Neural progenitor cell (in vitro differentiated cells): ENCODE measurements around the gene LPAR6.

Experiments used
- CTCF ChIP-seq: fragments of 200-600 bp; sonication (generic); IDR thresholded peaks from 2 replicates; pipeline ENCODE4 v1.5.1; 2017; ENCODE audit warnings: antibody characterized with exemption, mild to moderate bottlenecking
- EZH2 ChIP-seq: fragments of 200-600 bp; sonication (generic); IDR thresholded peaks from 2 replicates; pipeline ENCODE4 v1.6.1; 2017; ENCODE audit warnings: antibody characterized with exemption, mild to moderate bottlenecking, moderate library complexity

GRCh38 chr13:48415516-48415915 is 2.6 kb upstream of the LPAR6 start:
- TF ChIP-seq CTCF, result no peak
- TF ChIP-seq EZH2, result no peak
